Pons (tissue), 1 donor: ENCODE data around the gene LAMA5.

Experiments used
- DNase-seq: peaks from one replicate; pipeline ENCODE4 v3.0.0-alpha.2; 2016; ENCODE audit warnings: low spot score

Gene LAMA5

GRCh38 chr20:62405108-62405980 is 38.2 kb upstream of the LAMA5 start:
- no peak for DNase-seq

DNA sequence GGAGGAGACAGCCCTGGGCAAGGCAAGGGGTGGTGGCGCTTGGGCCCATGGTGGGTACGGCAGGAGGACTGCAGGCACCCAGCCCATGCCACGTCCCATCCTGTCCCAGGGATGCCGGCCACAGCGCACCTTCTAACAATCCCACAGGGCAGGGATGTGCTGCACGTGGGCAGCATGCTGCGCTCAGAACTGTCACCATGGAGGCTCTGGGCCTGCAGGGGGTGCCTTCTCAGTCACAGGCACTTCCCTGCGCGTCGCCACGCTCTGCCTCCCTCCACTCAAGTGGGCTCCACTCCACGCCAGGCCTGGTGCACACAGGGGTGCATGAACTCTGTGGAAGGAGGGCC is 37.6 kb upstream of the LAMA5 start:
- DNase-seq = no peak

GRCh38 chr20:62404112-62404665 is 37.1 kb upstream of the LAMA5 start:
- DNase-seq = no peak

DNA sequence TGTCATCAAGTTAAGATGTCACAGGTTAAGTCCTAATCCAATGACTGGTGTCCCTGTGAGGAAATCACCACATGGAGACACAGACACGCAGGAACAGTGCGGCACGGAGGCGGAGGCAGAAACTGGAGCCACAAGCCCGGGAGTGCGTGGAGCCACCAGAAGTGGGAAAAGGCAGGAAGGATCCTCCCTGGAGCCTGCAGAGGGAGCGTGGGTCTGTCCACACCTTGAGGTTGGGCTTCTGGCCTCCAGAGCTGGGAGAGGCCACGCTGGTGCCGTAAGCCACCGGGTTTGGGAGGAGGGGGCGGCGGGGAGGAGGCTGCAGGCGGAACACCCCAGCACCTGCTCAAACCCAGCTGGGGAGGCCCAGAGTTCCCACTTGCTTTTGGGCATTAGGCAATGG is 36.2 kb upstream of the LAMA5 start:
- no peak for DNase-seq

DNA sequence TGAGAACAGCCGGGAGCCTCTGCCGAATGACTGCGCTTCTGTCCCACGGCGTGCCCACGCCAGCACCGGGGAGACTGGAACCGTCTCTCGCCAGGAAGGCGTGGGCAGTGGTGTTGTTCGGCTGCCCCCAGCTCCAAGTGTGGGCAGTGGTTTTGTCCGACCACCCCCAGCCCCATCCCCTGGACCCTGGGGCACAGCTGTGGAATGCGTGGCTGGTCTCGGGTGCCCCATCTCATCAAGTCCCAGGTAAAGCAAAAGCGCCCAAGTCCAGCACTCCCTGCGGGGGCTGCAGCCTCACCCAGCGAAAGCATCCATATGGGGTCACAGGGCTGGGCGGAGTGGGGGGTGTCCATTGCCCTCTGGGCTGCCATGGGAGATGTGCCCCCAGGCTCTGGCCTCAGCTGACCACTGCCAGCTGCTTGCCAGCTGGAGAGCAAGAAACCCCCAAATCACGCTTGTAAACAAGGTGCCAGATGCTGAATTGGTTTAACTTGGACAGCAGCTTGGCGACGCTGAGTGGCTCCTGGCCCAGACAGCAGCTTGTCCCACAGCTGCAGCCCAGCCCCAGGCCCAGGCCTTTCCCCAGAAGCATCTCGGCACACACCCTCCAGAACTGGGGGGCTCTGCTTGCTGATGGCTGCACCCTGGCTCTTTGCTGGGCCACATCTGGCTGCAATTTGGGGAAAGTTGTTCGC is 35.5 kb upstream of the LAMA5 start:
- no peak for DNase-seq

GRCh38 chr20:62401331-62401779 is 34.2 kb upstream of the LAMA5 start:
- no peak for DNase-seq

- no peak for DNase-seq
Observed at GRCh38 chr20:62400541-62400940, 33.4 kb upstream of the LAMA5 start.

- no peak for DNase-seq
Observed at GRCh38 chr20:62400021-62400420, 32.9 kb upstream of the LAMA5 start.

DNA sequence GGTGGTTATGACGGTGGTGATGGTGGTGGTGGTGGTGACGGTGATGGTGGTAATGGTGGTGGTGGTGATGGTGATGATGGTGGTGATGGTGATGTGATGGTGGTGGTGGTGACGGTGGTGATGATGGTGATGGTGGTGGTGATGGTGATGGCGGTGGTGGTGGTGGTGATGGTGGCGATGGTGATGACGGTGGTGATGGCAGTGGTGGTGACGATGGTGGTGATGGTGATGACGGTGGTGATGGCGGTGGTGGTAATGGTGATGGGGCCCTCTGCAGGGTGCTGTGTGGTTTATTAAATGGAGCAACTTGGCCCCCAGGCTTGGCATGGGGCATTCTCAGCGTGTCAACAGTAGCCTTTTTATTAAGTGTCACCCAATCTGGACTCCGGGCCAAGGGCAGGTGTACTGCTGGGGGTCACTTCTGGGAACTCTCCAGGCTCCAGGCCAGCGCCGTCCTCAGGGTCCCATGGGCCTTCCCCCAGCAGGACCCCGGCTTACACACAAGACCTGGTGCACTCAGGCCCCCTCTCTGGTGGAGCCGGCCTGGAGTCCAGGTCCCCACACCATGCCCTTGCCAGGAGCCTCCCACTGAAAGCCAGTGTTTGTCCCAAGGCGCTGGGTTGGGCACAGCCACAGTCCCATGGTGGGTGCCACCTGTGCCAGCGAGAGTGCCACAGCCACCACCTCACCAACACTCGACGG is 31.2 kb upstream of the LAMA5 start:
- DNase-seq = no peak

- no peak for DNase-seq
Observed at GRCh38 chr20:62396367-62397239, 29.5 kb upstream of the LAMA5 start.

- no peak for DNase-seq
Observed at GRCh38 chr20:62395311-62396242, 28.5 kb upstream of the LAMA5 start.

GRCh38 chr20:62394248-62395245 is 27.4 kb upstream of the LAMA5 start:
- DNase-seq = no peak

- no peak for DNase-seq
Observed at GRCh38 chr20:62393830-62394229, 26.7 kb upstream of the LAMA5 start.

DNA sequence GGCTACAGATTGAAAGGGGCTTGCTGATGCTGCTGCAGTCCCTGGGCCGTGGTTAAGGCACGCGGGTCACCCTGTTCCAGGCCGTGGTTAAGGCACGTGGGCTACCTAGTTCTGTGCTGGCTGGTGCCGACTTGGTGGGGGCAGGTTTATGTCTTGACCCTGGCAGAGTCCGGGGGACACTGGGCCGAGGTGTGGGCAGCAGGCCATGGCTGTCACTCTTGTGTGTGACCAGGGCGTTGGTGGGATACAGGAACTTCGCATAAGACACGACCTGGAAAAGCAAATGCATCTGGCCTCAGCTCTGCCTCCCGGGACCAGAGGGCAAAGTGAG is 26.2 kb upstream of the LAMA5 start:
- no peak for DNase-seq

GRCh38 chr20:62392621-62393334 is 25.7 kb upstream of the LAMA5 start:
- DNase-seq = no peak

- no peak for DNase-seq
Observed at GRCh38 chr20:62392077-62392418, 24.9 kb upstream of the LAMA5 start.

GRCh38 chr20:62391165-62392076 is 24.3 kb upstream of the LAMA5 start:
- no peak for DNase-seq
